Type B pancreatic cell (in vitro differentiated cells): Measurements from ENCODE around the gene CAPN5. TPM values are rescaled to one million over a fixed set of nuclear protein-coding genes. Genes with fewer than 3 reads are reported as not detected.
A peak's percentile ranks its signal among the peaks of the same experiment; 100 is the strongest.

Experiments
- DNase-seq: peaks from one replicate; pipeline ENCODE4 v3.0.0; 2021; ENCODE audit warnings: mixed read lengths; ENCODE audit not compliant: unreplicated experiment; ENCODE audit errors: extremely low spot score
- H3K27ac Mint-ChIP-seq: 2 replicates; pipeline ENCODE4 v1.8.0; 2021; ENCODE audit warnings: mild to moderate bottlenecking, mixed read lengths
- H3K27me3 Mint-ChIP-seq: 2 replicates; pipeline ENCODE4 v1.8.0; 2021; ENCODE audit warnings: mixed read lengths
- H3K36me3 Mint-ChIP-seq: 2 replicates; pipeline ENCODE4 v1.8.0; 2021; ENCODE audit warnings: mixed read lengths
- H3K4me1 Mint-ChIP-seq: one replicate; pipeline ENCODE4 v1.8.0; 2021; ENCODE audit warnings: mixed read lengths; ENCODE audit not compliant: unreplicated experiment
- H3K4me3 Mint-ChIP-seq: 2 replicates; pipeline ENCODE4 v1.8.0; 2021; ENCODE audit warnings: mild to moderate bottlenecking, mixed read lengths
- H3K9me3 Mint-ChIP-seq: 2 replicates; pipeline ENCODE4 v1.8.0; 2021; ENCODE audit warnings: mixed read lengths
- CTCF ChIP-seq: fragments of 200-600 bp; sonication (generic); conservative IDR thresholded peaks from 2 replicates; pipeline ENCODE4 v1.5.0; 2021; ENCODE audit warnings: antibody characterized with exemption, mild to moderate bottlenecking
- total RNA-seq: library from RNA; stranded (reverse); gene quantifications from 2 replicates; pipeline ENCODE4 v1.2.1, GENCODE V29; 2021; ENCODE audit warnings: low replicate concordance

The CAPN5 gene
- total RNA-seq, 1 donor from 2014 or later, result 18.8 TPM

- DNase-seq, result no peak
- H3K4me1 Mint-ChIP-seq, result peaks cover 14% of the 10 kb centered on the region
- H3K36me3 Mint-ChIP-seq, result no peaks in the 10 kb centered on the region
- no peak overlapping the region for H3K27ac Mint-ChIP-seq
- H3K9me3 Mint-ChIP-seq, result no peaks in the 10 kb centered on the region
- H3K27me3 Mint-ChIP-seq, result peaks cover 32% of the 10 kb centered on the region
- no peak for TF ChIP-seq CTCF
- no peak overlapping the region for H3K4me3 Mint-ChIP-seq
Measured at GRCh38 chr11:77035580-77035979, 31.2 kb upstream of the CAPN5 start.

GRCh38 chr11:77036398-77036797 lies 30.4 kb upstream of the CAPN5 start:
- no peak overlapping the region for H3K4me3 Mint-ChIP-seq
- TF ChIP-seq CTCF, result no peak
- H3K4me1 Mint-ChIP-seq, result peaks cover 14% of the 10 kb centered on the region
- DNase-seq, result no peak
- H3K36me3 Mint-ChIP-seq, result no peaks in the 10 kb centered on the region
- H3K9me3 Mint-ChIP-seq, result no peaks in the 10 kb centered on the region
- H3K27me3 Mint-ChIP-seq, result peaks cover 39% of the 10 kb centered on the region
- no peak overlapping the region for H3K27ac Mint-ChIP-seq

GRCh38 chr11:77037057-77037456 lies 29.7 kb upstream of the CAPN5 start:
- no peaks in the 10 kb centered on the region for H3K9me3 Mint-ChIP-seq
- H3K27me3 Mint-ChIP-seq, result peaks cover 40% of the 10 kb centered on the region
- H3K4me3 Mint-ChIP-seq, result no peak overlapping the region
- H3K4me1 Mint-ChIP-seq, result peaks cover 14% of the 10 kb centered on the region
- no peaks in the 10 kb centered on the region for H3K36me3 Mint-ChIP-seq
- no peak for DNase-seq
- no peak overlapping the region for H3K27ac Mint-ChIP-seq
- no peak for TF ChIP-seq CTCF

- H3K27me3 Mint-ChIP-seq, result peaks cover 47% of the 10 kb centered on the region
- TF ChIP-seq CTCF, result no peak
- H3K36me3 Mint-ChIP-seq, result no peaks in the 10 kb centered on the region
- H3K27ac Mint-ChIP-seq, result no peak overlapping the region
- no peaks in the 10 kb centered on the region for H3K9me3 Mint-ChIP-seq
- peak overlapping the region; percentile 55 for H3K4me3 Mint-ChIP-seq
- DNase-seq, result no peak
- peaks cover 14% of the 10 kb centered on the region for H3K4me1 Mint-ChIP-seq
Measured at GRCh38 chr11:77038029-77038824, 28.5 kb upstream of the CAPN5 start.

GRCh38 chr11:77038825-77039326 lies 27.9 kb upstream of the CAPN5 start:
- Mint-ChIP-seq H3K27ac (no peak overlapping the region), H3K27me3 (peaks cover 50% of the 10 kb centered on the region), H3K4me1 (peaks cover 14% of the 10 kb centered on the region), H3K36me3 (no peaks in the 10 kb centered on the region), H3K4me3 (peak overlapping the region; percentile 55), H3K9me3 (no peaks in the 10 kb centered on the region)
- no peak for TF ChIP-seq CTCF
- DNase-seq, result no peak
